Gastroesophageal sphincter (tissue), 4 donors: ENCODE data around the gene TSHB. TPM values are rescaled to one million over a fixed set of nuclear protein-coding genes. Genes with fewer than 3 reads are reported as not detected.
A peak's percentile ranks its signal among the peaks of the same experiment; 100 is the strongest.

Experiments
- ATAC-seq: fragments of 150-250 bp; one replicate; pipeline ENCODE4 v1.9.1; 2016; ENCODE audit warnings: mild to moderate bottlenecking, moderate library complexity
- H3K27ac ChIP-seq, 4 donors: fragments of 200-600 bp; sonication (generic) in 3 of 4; 1 replicate in 3 of 4; 2 replicates in 1 of 4; pipeline ENCODE4 v1.5.1; 2016 to 2019
- H3K27me3 ChIP-seq: fragments of 200-600 bp; sonication (generic); one replicate; pipeline ENCODE4 v1.5.1; 2019
- H3K36me3 ChIP-seq, 2 donors: fragments of 200-600 bp; sonication (generic); one replicate each; pipeline ENCODE4 v1.5.1; 2019; ENCODE audit warnings: control low read depth in 1 of 2
- H3K4me1 ChIP-seq, 3 donors: fragments of 200-600 bp; sonication (generic); 1 replicate in 2 of 3; 2 replicates in 1 of 3; pipeline ENCODE4 v1.5.1; 2016 to 2019; ENCODE audit warnings: control low read depth in 2 of 3
- H3K4me3 ChIP-seq, 2 donors: fragments of 200-600 bp; sonication (generic); one replicate each; pipeline ENCODE4 v1.5.1; 2019; ENCODE audit warnings: mild to moderate bottlenecking in 1 of 2, moderate library complexity in 1 of 2
- H3K9me3 ChIP-seq, 3 donors: fragments of 200-600 bp; sonication (generic); one replicate each; pipeline ENCODE4 v1.5.1; 2017 to 2019; ENCODE audit warnings: control low read depth in 2 of 3
- CTCF ChIP-seq, 4 experiments: fragments of 200-600 bp in 2 of 4; fragments of 450-650 bp in 2 of 4; sonication (generic) in 1 of 4; IDR thresholded peaks; one replicate each; pipeline ENCODE4 v1.5.1; 2017 to 2019; ENCODE audit warnings: antibody characterized with exemption in 4 of 4, mild to moderate bottlenecking in 2 of 4, moderate library complexity in 2 of 4
- EP300 ChIP-seq: sonication (generic); formaldehyde crosslinking; IDR thresholded peaks from one replicate; pipeline ENCODE4 v1.6.1; 2017; ENCODE audit warnings: antibody characterized with exemption, mild to moderate bottlenecking
- POLR2A ChIP-seq, 2 donors: fragments of 450-650 bp; IDR thresholded peaks; one replicate each; pipeline ENCODE4 v1.6.1; 2017; ENCODE audit warnings: antibody characterized with exemption in 2 of 2, mild to moderate bottlenecking in 2 of 2, moderate library complexity in 1 of 2
- POLR2AphosphoS5 ChIP-seq: sonication (generic); formaldehyde crosslinking; IDR thresholded peaks from one replicate; pipeline ENCODE4 v1.6.1; 2017; ENCODE audit warnings: antibody characterized with exemption
- WGBS, 2 donors: methylation state at CpG; one replicate each; pipeline ENCODE4 v1.1.5; 2018; ENCODE audit warnings: low coverage in 1 of 2; 5-methylcytosine and 5-hydroxymethylcytosine counted together
- total RNA-seq, 4 donors: library from RNA; depleted of rRNA; stranded (reverse); fragments of >200 nt; gene quantifications; one replicate each; pipeline ENCODE4 v1.1.0, GENCODE V29; 2016

Gene TSHB
- total RNA-seq, 4 donors from 2014 or later = not detected

DNA sequence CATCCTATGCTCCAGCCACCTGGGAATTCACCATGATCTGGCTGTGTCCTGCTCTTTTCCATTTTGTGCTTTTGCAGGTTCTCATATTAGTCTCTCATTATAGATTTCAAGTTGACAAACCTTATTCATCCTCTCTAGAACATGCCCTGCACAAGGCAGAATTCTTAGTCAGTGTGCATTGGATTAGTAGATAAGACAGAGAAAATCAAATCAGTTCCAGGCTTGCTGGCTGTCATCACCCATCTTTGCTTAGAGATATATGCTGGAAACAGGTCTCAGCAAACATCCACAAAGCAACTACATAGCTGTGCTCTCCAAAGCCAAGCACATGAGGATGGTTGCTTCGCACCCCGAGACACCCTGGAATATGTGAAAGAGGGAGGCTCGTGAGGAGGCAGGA, 34.8 kb downstream of the TSHB start:
- H3K36me3 ChIP-seq = no peaks in the 10 kb centered on the region
- H3K27me3 ChIP-seq = no peaks in the 10 kb centered on the region
- WGBS, 2 donors = 90% methylated on average over 3 of the region's 3 CpGs; no CpG with 5 or more reads in 1 of the 2 donors
- TF ChIP-seq EP300 (no peak), POLR2A (IDR thresholded peaks at IDR 0.05) (no peak), CTCF (IDR thresholded peaks at IDR 0.05) (no peak), POLR2AphosphoS5 (no peak)
- no peak overlapping the region for H3K4me3 ChIP-seq
- ATAC-seq = no peak
- peak overlapping the region in 3 of 4 donors; percentile 44 to 60 (median 56) for H3K27ac ChIP-seq
- no peaks in the 10 kb centered on the region for H3K9me3 ChIP-seq
- peaks cover 0 to 62% (median 9%) of the 10 kb centered on the region in 3 donors for H3K4me1 ChIP-seq

GRCh38 chr1:115065021-115065420, 35.4 kb downstream of the TSHB start:
- Histone ChIP-seq H3K4me1 (peaks cover 0 to 68% (median 9%) of the 10 kb centered on the region in 3 donors), H3K27me3 (no peaks in the 10 kb centered on the region), H3K4me3 (no peak overlapping the region), H3K36me3 (no peaks in the 10 kb centered on the region), H3K27ac (peak overlapping the region; percentile 21 to 60 (median 44)), H3K9me3 (no peaks in the 10 kb centered on the region)
- ATAC-seq = no peak
- WGBS, 2 donors = 59 to 66% methylated on average over 5 of the region's 6 CpGs
- TF ChIP-seq POLR2A (IDR thresholded peaks at IDR 0.05) (no peak), POLR2AphosphoS5 (no peak), CTCF (IDR thresholded peaks at IDR 0.05) (no peak)

DNA sequence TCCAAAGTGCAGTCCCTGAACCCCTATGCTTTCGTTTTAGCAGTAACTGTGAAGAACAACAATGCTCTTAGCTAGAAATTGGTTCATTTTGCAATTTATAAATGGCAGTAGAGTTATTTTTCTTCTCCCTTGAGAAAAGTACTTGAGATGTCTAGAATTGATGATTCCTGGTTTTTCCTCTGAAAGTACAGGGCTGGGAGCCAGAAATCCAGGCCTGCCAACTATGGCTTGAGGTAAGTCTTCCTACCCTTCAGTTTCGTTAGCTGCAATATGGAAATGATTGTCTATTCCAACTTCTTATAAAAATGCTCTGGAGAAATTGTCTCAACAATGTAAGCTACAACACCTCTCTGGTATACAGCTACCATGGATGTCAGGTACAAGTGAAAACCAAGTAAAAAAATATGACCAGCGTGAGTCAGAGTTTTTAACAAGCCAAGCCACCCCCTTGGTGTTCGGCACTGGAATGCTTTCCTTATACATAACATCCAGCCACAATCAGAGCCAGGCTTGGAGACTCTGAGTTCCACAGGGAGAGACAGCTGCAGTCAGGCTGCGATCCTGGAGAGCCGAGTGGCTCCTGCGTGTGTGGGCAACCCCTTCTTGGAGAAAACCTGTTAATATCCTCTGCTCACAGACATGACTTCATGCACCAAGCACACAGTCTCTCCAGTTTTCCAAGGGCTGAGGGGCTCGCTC, 37.7 kb downstream of the TSHB start:
- Histone ChIP-seq H3K4me1 (peaks cover 0 to 79% (median 9%) of the 10 kb centered on the region in 3 donors), H3K36me3 (no peaks in the 10 kb centered on the region), H3K27ac (peak overlapping the region; percentile 45 to 86 (median 82)), H3K9me3 (no peaks in the 10 kb centered on the region), H3K27me3 (no peaks in the 10 kb centered on the region), H3K4me3 (no peak overlapping the region)
- WGBS, 2 donors = 52 to 53% methylated on average over 2 to 3 of the region's 8 CpGs
- ATAC-seq = peak; percentile 66
- TF ChIP-seq POLR2AphosphoS5 = peak; percentile 62
- no peak for TF ChIP-seq EP300

- peak overlapping the region; percentile 45 to 86 (median 82) for H3K27ac ChIP-seq
- H3K9me3 ChIP-seq = no peaks in the 10 kb centered on the region
- peak; percentile 72 for ATAC-seq
- 20 to 53% methylated on average over 6 to 11 of the region's 12 CpGs for WGBS, 2 donors
- peaks cover 6 to 88% (median 15%) of the 10 kb centered on the region in 3 donors for H3K4me1 ChIP-seq
- no peak overlapping the region for H3K4me3 ChIP-seq
- TF ChIP-seq EP300 (no peak), POLR2AphosphoS5 (peak; percentile 85)
- no peaks in the 10 kb centered on the region for H3K36me3 ChIP-seq
- no peaks in the 10 kb centered on the region for H3K27me3 ChIP-seq
Observed at GRCh38 chr1:115068826-115069585, 39.4 kb downstream of the TSHB start.

GRCh38 chr1:115069659-115070308, 40.2 kb downstream of the TSHB start:
- no peaks in the 10 kb centered on the region for H3K27me3 ChIP-seq
- H3K9me3 ChIP-seq = no peaks in the 10 kb centered on the region
- H3K27ac ChIP-seq = peak overlapping the region; percentile 45 to 86 (median 82)
- H3K4me3 ChIP-seq = no peak overlapping the region
- peaks cover 8 to 92% (median 15%) of the 10 kb centered on the region in 3 donors for H3K4me1 ChIP-seq
- H3K36me3 ChIP-seq = no peaks in the 10 kb centered on the region
- ATAC-seq = no peak
- WGBS, 2 donors = 63 to 71% methylated on average over 4 to 7 of the region's 7 CpGs
- TF ChIP-seq CTCF (IDR thresholded peaks at IDR 0.05) (no peak), POLR2AphosphoS5 (no peak), EP300 (no peak), POLR2A (IDR thresholded peaks at IDR 0.05) (no peak)
